H1 (cell line): ENCODE results near the gene MLF2. TPM values are rescaled to one million over a fixed set of nuclear protein-coding genes. Genes with fewer than 3 reads are reported as not detected.

Experiments
- ATF2 ChIP-seq: IDR thresholded peaks from 2 replicates; pipeline ENCODE4 v1.6.1; 2012; ENCODE audit warnings: low read length, inconsistent platforms
- CREB1 ChIP-seq: IDR thresholded peaks from 2 replicates; pipeline ENCODE4 v1.6.1; 2012; ENCODE audit warnings: inconsistent platforms
- EP300 ChIP-seq, 2 experiments: IDR thresholded peaks; 1 replicate in 1 of 2; 2 replicates in 1 of 2; pipeline ENCODE4 v1.6.1; 2011 to 2012; ENCODE audit warnings: low read depth in 2 of 2, low read length in 2 of 2, mild to moderate bottlenecking in 2 of 2, borderline replicate concordance in 1 of 2, inconsistent platforms in 1 of 2, moderate library complexity in 1 of 2
- GTF2F1 ChIP-seq: IDR thresholded peaks from 2 replicates; pipeline ENCODE4 v1.6.1; 2012; ENCODE audit warnings: low read depth, low read length, improper control_type of control experiment, borderline replicate concordance
- HDAC2 ChIP-seq, 2 experiments: fragments of 300-600 bp in 1 of 2; sonication (generic) in 1 of 2; IDR thresholded peaks; 2 replicates each; pipeline ENCODE4 v1.6.1; 2011 to 2012; ENCODE audit warnings: low read depth in 2 of 2, low read length in 2 of 2, mild to moderate bottlenecking in 2 of 2, moderate library complexity in 2 of 2, borderline replicate concordance in 1 of 2, inconsistent platforms in 1 of 2
- KDM4A ChIP-seq: IDR thresholded peaks from one replicate; pipeline ENCODE4 v1.7.1; 2012; ENCODE audit warnings: low read depth, mild to moderate bottlenecking, moderate library complexity, low read length, inconsistent platforms; ENCODE audit not compliant: severe bottlenecking
- NRF1 ChIP-seq: IDR thresholded peaks from 2 replicates; pipeline ENCODE4 v1.6.1; 2011; ENCODE audit warnings: mild to moderate bottlenecking, low read depth, low read length, improper control_type of control experiment
- RAD21 ChIP-seq, 2 experiments: IDR thresholded peaks in 1 of 2; conservative IDR thresholded peaks in 1 of 2; 2 replicates each; pipeline ENCODE4 v1.6.1; 2011; ENCODE audit warnings: low read depth in 2 of 2, low read length in 2 of 2, improper control_type of control experiment in 1 of 2, inconsistent platforms in 1 of 2, mild to moderate bottlenecking in 1 of 2, moderate library complexity in 1 of 2
- SAP30 ChIP-seq: fragments of 300-600 bp; sonication (generic); IDR thresholded peaks from 2 replicates; pipeline ENCODE4 v1.7.1; 2012; ENCODE audit warnings: low read length, moderate library complexity, mild to moderate bottlenecking, inconsistent platforms; ENCODE audit not compliant: insufficient read depth, insufficient replicate concordance
- SP2 ChIP-seq: IDR thresholded peaks from 2 replicates; pipeline ENCODE4 v1.6.1; 2012; ENCODE audit warnings: mild to moderate bottlenecking, low read length, inconsistent platforms
- TAF1 ChIP-seq: IDR thresholded peaks from 2 replicates; pipeline ENCODE4 v1.6.1; 2011; ENCODE audit warnings: mild to moderate bottlenecking, low read depth, low read length
- TCF12 ChIP-seq: IDR thresholded peaks from 2 replicates; pipeline ENCODE4 v1.6.1; 2011; ENCODE audit warnings: low read depth, mild to moderate bottlenecking, low read length
- TEAD4 ChIP-seq: IDR thresholded peaks from 2 replicates; pipeline ENCODE4 v1.6.1; 2012; ENCODE audit warnings: low read depth, low read length, inconsistent platforms, mixed read lengths
- USF2 ChIP-seq: IDR thresholded peaks from 2 replicates; pipeline ENCODE4 v1.6.1; 2011; ENCODE audit warnings: low read length, improper control_type of control experiment
- polyA plus RNA-seq, 7 experiments: library from polyadenylated mRNA; depleted of rRNA in 3 of 7; stranded (reverse) in 5 of 7; unstranded in 2 of 7; fragments of >200 nt in 5 of 7; fragments of 200-250 nt in 2 of 7; gene quantifications; 1 replicate in 5 of 7; 2 replicates in 1 of 7; 4 replicates in 1 of 7; pipeline versions ENCODE4 v1.2.1 to v1.2.3, GENCODE V29; 2011 to 2013; ENCODE audit warnings: missing spikeins in 2 of 7, mixed read lengths in 2 of 7
- total RNA-seq: library from RNA; stranded (reverse); fragmentation: NEBNext Ultra II Directional; extraction: Animal tissue kit (Norgen Biotek cat#: 25700); gene quantifications from 2 replicates; pipeline ENCODE4 v1.2.1, GENCODE V29; 2021

Gene MLF2
- total and polyA plus RNA-seq, 2 of the 8 experiments (the other 6 are each of a cell fraction or from before 2014, with no cell fraction given) = 229 to 401 TPM

DNA sequence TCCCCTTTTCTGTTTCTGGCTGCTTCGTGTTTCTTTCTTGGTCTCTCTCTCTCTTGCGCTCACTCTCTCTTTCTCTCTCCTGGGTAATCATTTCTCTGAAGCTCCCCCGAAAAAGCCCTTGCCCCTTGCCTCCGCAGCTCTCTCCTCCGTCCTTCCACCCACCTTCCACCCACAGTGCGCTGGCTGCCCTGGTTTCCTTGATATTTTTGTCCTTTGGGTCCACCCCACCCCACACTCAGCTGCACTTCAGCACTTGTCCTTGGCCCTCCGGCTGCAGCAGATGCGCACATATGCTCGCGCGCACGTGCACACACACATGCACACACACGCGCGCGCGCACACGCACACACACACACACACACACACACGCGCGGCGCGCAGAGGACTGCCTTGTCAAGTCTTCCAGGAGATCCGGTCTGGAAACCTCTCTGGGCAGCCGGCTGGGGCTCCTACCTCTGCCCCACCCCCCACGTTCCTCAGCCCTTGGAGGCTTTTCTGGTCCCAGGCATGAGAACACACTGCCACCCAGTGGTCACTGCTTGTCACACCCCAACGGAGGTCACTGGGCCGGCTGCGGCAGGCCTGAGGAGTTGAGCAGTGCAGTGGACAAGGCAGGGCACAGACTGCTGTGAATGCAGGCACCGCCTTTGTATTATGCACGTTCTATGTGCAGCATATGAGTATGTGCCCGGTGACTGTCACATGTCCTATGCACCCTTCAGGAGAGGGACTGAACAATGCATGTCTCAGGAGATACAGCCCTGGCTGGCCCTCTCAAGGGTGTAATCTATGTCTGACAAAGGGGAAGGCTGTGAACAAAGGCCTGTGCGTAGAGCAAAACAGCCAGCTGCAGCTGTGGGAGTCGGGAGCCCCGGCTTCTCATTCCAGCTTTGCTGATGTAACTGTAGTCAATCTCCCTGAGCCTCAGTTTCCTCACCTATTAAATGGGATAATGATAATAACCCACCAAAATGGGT, 25.9 kb upstream of the MLF2 start (continued):
- peak; percentile 77 for TF ChIP-seq ATF2
- peak; percentile 32 for TF ChIP-seq SAP30
- peak; percentile 60 for TF ChIP-seq KDM4A
- peak in 1 of 2 experiments; percentile 17; a peak in 1 of 3 replicates for TF ChIP-seq EP300 (IDR thresholded peaks at IDR 0.05; ENCODE audit: borderline replicate concordance in 1 of 2, low read depth in 2 of 2, low read length in 2 of 2)
- TF ChIP-seq HDAC2 (IDR thresholded peaks at IDR 0.05; ENCODE audit: borderline replicate concordance in 1 of 2, low read depth in 2 of 2, low read length in 2 of 2) = no peak; a peak in 1 of 4 replicates
- 0 out of 2 replicates have a peak, but pooled peaks have one; percentile 47 for TF ChIP-seq TAF1
- TF ChIP-seq CREB1 = peak; percentile 78
- no peak for TF ChIP-seq TEAD4
- TF ChIP-seq TCF12 = no peak
- TF ChIP-seq GTF2F1 = no peak
- no peak for TF ChIP-seq SP2
- no peak for TF ChIP-seq USF2
- TF ChIP-seq NRF1 = 0 out of 2 replicates have a peak, but pooled peaks have one; percentile 8
- peak; percentile 96 to 99 for TF ChIP-seq RAD21 (IDR thresholded peaks at IDR 0.05 in 1 of 2, conservative IDR thresholded peaks at IDR 0.05 in 1 of 2; ENCODE audit: low read depth in 2 of 2, low read length in 2 of 2)
